Thoracic aorta (tissue), 2 donors: ENCODE results near the gene EVA1A. TPM values are rescaled to one million over a fixed set of nuclear protein-coding genes. Genes with fewer than 3 reads are reported as not detected.

Experiments used
- ATAC-seq: fragments of 150-250 bp; one replicate; pipeline ENCODE4 v1.8.0; 2017; ENCODE audit warnings: low read depth; ENCODE audit not compliant: insufficient number of reproducible peaks, low FRiP score
- DNase-seq: peaks from one replicate; pipeline ENCODE4 v3.0.0-alpha.2; 2020; ENCODE audit warnings: low spot score
- H3K27ac ChIP-seq, 2 donors: fragments of 200-600 bp; sonication (generic); 1 replicate in 1 of 2; 2 replicates in 1 of 2; pipeline ENCODE4 v1.5.1; 2016; ENCODE audit warnings: mild to moderate bottlenecking in 2 of 2, moderate library complexity in 2 of 2
- H3K27me3 ChIP-seq: fragments of 200-600 bp; sonication (generic); replicated peaks from 2 replicates; pipeline ENCODE4 v1.6.0; 2016; ENCODE audit warnings: mild to moderate bottlenecking; ENCODE audit not compliant: insufficient read depth
- H3K36me3 ChIP-seq: fragments of 200-600 bp; sonication (generic); one replicate; pipeline ENCODE4 v1.5.1; 2016
- H3K4me1 ChIP-seq, 2 donors: fragments of 200-600 bp; sonication (generic); 1 replicate in 1 of 2; 2 replicates in 1 of 2; pipeline versions ENCODE4 v1.5.1 to v1.6.0; 2016; ENCODE audit warnings: low read depth in 2 of 2, mild to moderate bottlenecking in 1 of 2; ENCODE audit not compliant: control insufficient read depth in 1 of 2
- H3K4me3 ChIP-seq: fragments of 200-600 bp; sonication (generic); 2 replicates; pipeline ENCODE4 v1.5.1; 2016; ENCODE audit warnings: mild to moderate bottlenecking
- H3K9me3 ChIP-seq: fragments of 200-600 bp; sonication (generic); 2 replicates; pipeline ENCODE4 v1.5.1; 2016
- CTCF ChIP-seq: fragments of 200-600 bp; sonication (generic); IDR thresholded peaks from one replicate; pipeline ENCODE4 v1.5.1; 2019; ENCODE audit warnings: antibody characterized with exemption
- total RNA-seq, 2 donors: library from RNA; depleted of rRNA; stranded (reverse); fragments of >200 nt; gene quantifications; one replicate each; pipeline versions ENCODE4 v1.1.0 to v1.2.3, GENCODE V29; 2016

Gene EVA1A
- total RNA-seq, 2 donors from 2014 or later = 1.1 TPM; not detected in 1

GRCh38 chr2:75539955-75540716 lies 20.6 kb downstream of the EVA1A start:
- H3K4me3 ChIP-seq = no peak overlapping the region
- no peak overlapping the region for H3K27ac ChIP-seq
- H3K4me1 ChIP-seq = no peaks in the 10 kb centered on the region
- no peaks in the 10 kb centered on the region for H3K27me3 ChIP-seq
- no peaks in the 10 kb centered on the region for H3K36me3 ChIP-seq
- no peaks in the 10 kb centered on the region for H3K9me3 ChIP-seq
- DNase-seq = no peak
- no peak for TF ChIP-seq CTCF
- ATAC-seq = no peak

DNA sequence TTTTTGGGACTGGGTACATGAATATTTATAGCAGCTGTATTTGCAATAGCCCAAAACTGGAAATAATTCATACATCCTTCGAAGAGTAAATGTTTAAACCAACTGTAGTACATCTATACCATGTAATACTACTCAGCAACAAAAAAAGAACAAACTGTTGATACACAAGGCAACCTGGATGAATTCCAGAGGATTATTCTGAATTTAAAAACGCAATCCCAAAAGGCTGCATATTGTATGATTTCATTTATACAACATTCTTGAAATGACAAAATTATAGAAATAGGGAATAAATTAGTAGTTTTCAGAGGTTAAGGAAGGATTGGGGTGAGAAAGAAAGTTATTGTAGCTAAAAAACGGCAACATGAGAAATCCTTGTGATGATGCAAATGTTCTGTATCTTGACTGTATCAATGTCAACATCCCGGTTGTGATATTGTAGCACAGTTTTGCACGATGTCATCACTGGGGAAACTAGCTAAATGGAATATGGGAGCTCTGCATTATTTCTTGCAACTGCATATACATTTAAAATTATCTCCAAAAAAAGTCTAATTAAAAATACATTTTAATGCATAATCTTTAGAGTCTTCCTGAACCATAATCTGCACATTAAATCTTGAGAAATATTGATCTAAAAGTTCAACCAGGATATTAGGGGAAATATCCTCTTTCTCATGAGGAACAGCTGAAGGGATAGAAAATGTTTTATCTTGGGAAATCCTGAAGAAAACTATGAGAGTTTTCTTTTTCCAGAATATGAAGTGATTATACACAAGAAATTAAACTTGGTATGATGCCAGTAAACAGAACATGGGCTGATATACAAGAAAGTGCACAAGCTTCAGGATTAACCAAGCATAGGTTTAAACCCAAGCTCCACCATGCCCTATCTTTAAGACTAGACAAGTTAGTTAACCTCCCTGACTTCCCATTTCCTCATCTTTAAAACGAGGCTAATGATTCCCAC lies 21.9 kb downstream of the EVA1A start:
- ATAC-seq (no peak), DNase-seq (no peak)
- Histone ChIP-seq H3K4me1 (no peaks in the 10 kb centered on the region), H3K27me3 (no peaks in the 10 kb centered on the region), H3K27ac (no peak overlapping the region), H3K9me3 (no peaks in the 10 kb centered on the region), H3K4me3 (no peak overlapping the region), H3K36me3 (no peaks in the 10 kb centered on the region)
- TF ChIP-seq CTCF = no peak

GRCh38 chr2:75537658-75538057 lies 23.1 kb downstream of the EVA1A start:
- Histone ChIP-seq H3K27ac (no peak overlapping the region), H3K9me3 (no peaks in the 10 kb centered on the region), H3K36me3 (no peaks in the 10 kb centered on the region), H3K4me3 (no peak overlapping the region), H3K27me3 (no peaks in the 10 kb centered on the region), H3K4me1 (no peaks in the 10 kb centered on the region)
- ATAC-seq = no peak
- no peak for TF ChIP-seq CTCF
- DNase-seq = no peak

- Histone ChIP-seq H3K27me3 (no peaks in the 10 kb centered on the region), H3K4me1 (no peaks in the 10 kb centered on the region), H3K4me3 (no peak overlapping the region), H3K27ac (no peak overlapping the region), H3K36me3 (no peaks in the 10 kb centered on the region), H3K9me3 (no peaks in the 10 kb centered on the region)
- no peak for ATAC-seq
- no peak for DNase-seq
- TF ChIP-seq CTCF = no peak
Observed at GRCh38 chr2:75533135-75533534, 27.6 kb downstream of the EVA1A start.

- Histone ChIP-seq H3K9me3 (no peaks in the 10 kb centered on the region), H3K27me3 (no peaks in the 10 kb centered on the region), H3K4me3 (no peak overlapping the region), H3K36me3 (no peaks in the 10 kb centered on the region), H3K27ac (no peak overlapping the region), H3K4me1 (no peaks in the 10 kb centered on the region)
- TF ChIP-seq CTCF = no peak
- DNase-seq (no peak), ATAC-seq (no peak)
Observed at GRCh38 chr2:75532488-75532887, 28.3 kb downstream of the EVA1A start.
